Eye (tissue), 1 donor: ENCODE data around the gene MMP23B.

Source experiments
- DNase-seq: peaks from one replicate; pipeline ENCODE4 v3.0.0-alpha.2; 2015

Gene MMP23B

GRCh38 chr1:1602968-1603506 lies 28.9 kb upstream of the MMP23B start:
- no peak for DNase-seq

- no peak for DNase-seq
These were observed 28.2 kb upstream of the MMP23B start for GRCh38 chr1:1603671-1604373.

- no peak for DNase-seq
These were observed 27.5 kb upstream of the MMP23B start for GRCh38 chr1:1604374-1605033.

GRCh38 chr1:1605034-1605591 lies 26.9 kb upstream of the MMP23B start:
- no peak for DNase-seq

- no peak for DNase-seq
These were observed 26.2 kb upstream of the MMP23B start for GRCh38 chr1:1605724-1606123.

- no peak for DNase-seq
These were observed 25.7 kb upstream of the MMP23B start for GRCh38 chr1:1606232-1606631.

GRCh38 chr1:1609822-1610485 lies 22.0 kb upstream of the MMP23B start:
- DNase-seq: no peak

GRCh38 chr1:1610796-1611195 lies 21.2 kb upstream of the MMP23B start:
- no peak for DNase-seq

- DNase-seq: no peak
These were observed 19.9 kb upstream of the MMP23B start for GRCh38 chr1:1612104-1612400.

- no peak for DNase-seq
These were observed 18.4 kb upstream of the MMP23B start for GRCh38 chr1:1613509-1614082.

- peak; percentile 29 for DNase-seq
These were observed 17.6 kb upstream of the MMP23B start for GRCh38 chr1:1614204-1614953.

- DNase-seq: no peak
These were observed 17.1 kb upstream of the MMP23B start for GRCh38 chr1:1614954-1615255.

GRCh38 chr1:1615256-1616044 lies 16.5 kb upstream of the MMP23B start, which contains the start of gene MIB2:
MIB2 (plus strand) TSS chr1:1615500; CDS start chr1:1623453, 7,953 bp downstream.
- DNase-seq: peak; percentile 99

- no peak for DNase-seq
These were observed 15.8 kb upstream of the MMP23B start for GRCh38 chr1:1616045-1616790.

GRCh38 chr1:1616838-1617237 lies 15.1 kb upstream of the MMP23B start:
- no peak for DNase-seq

- DNase-seq: no peak
These were observed 14.5 kb upstream of the MMP23B start for GRCh38 chr1:1617516-1617915.

- no peak for DNase-seq
These were observed 14.0 kb upstream of the MMP23B start for GRCh38 chr1:1617925-1618324.

GRCh38 chr1:1618396-1619068 lies 13.4 kb upstream of the MMP23B start:
- DNase-seq: no peak

- no peak for DNase-seq
These were observed 12.0 kb upstream of the MMP23B start for GRCh38 chr1:1619917-1620361.

GRCh38 chr1:1620433-1621139 lies 11.4 kb upstream of the MMP23B start:
- no peak for DNase-seq
